K562 (cell line): ENCODE results near the gene PRRG1. TPM values are rescaled to one million over a fixed set of nuclear protein-coding genes. Genes with fewer than 3 reads are reported as not detected.

Experiments used
- JUND ChIP-seq, 2 experiments: IDR thresholded peaks; 2 replicates in 1 of 2; 3 replicates in 1 of 2; pipeline ENCODE4 v1.6.1; 2011; ENCODE audit warnings: borderline replicate concordance in 2 of 2, low read depth in 2 of 2, low read length in 2 of 2, improper control_type of control experiment in 1 of 2, missing biosample characterization in 1 of 2, missing genetic modification characterization in 1 of 2, missing genetic modification reagents in 1 of 2
- MEIS2 ChIP-seq: fragments of 450-650 bp; IDR thresholded peaks from 2 replicates; pipeline ENCODE4 v1.6.1; 2014; ENCODE audit warnings: mild to moderate bottlenecking; ENCODE audit not compliant: partially characterized antibody
- TEAD4 ChIP-seq, 2 experiments: sonication (generic) in 1 of 2; formaldehyde crosslinking in 1 of 2; IDR thresholded peaks; 2 replicates each; pipeline versions ENCODE4 v1.6.1 to v1.8.0; 2012 to 2022; ENCODE audit warnings: borderline replicate concordance in 1 of 2, inconsistent platforms in 1 of 2, low read length in 1 of 2, mild to moderate bottlenecking in 1 of 2, missing genetic modification reagents in 1 of 2
- ZNF224 ChIP-seq: sonication (generic); formaldehyde crosslinking; IDR thresholded peaks from 2 replicates; pipeline ENCODE4 v1.8.0; 2022; ENCODE audit warnings: mild to moderate bottlenecking, missing genetic modification reagents
- ZNF785 ChIP-seq: fragments of 250-450 bp; sonication (Bioruptor Pico); IDR thresholded peaks from 2 replicates; pipeline ENCODE4 v1.4.0; 2020; ENCODE audit warnings: mild to moderate bottlenecking
- ZSCAN32 ChIP-seq: fragments of 450-650 bp; formaldehyde crosslinking; IDR thresholded peaks from 2 replicates; pipeline ENCODE4 v1.4.0; 2020; ENCODE audit warnings: mild to moderate bottlenecking, moderate library complexity
- polyA plus RNA-seq, 8 experiments: library from polyadenylated mRNA; depleted of rRNA in 4 of 8; stranded (reverse) in 5 of 8; unstranded in 3 of 8; fragments of >200 nt; fragmentation: Nextera tagmentation in 2 of 8; fragmentation: Illumina TruSeq in 1 of 8; extraction: Ambion mirVana in 2 of 8; extraction: Trizol in 1 of 8; gene quantifications; 2 replicates each; pipeline versions ENCODE4 v1.2.1 to v1.2.3, GENCODE V29; 2011 to 2014; ENCODE audit warnings: inconsistent platforms in 1 of 8, missing spikeins in 1 of 8
- total RNA-seq, 7 experiments: library from RNA; depleted of rRNA in 6 of 7; stranded (reverse); fragments of >200 nt in 6 of 7; fragmentation: Illumina TruSeq in 2 of 7; extraction: Trizol in 2 of 7; gene quantifications; 2 replicates each; pipeline versions ENCODE4 v1.2.1 to v1.2.3, GENCODE V29; 2011 to 2021; ENCODE audit warnings: low replicate concordance in 1 of 7
- TF ChIP-seq, protein P1 (sequence below), 2 experiments: IDR thresholded peaks in 1 of 2; conservative IDR thresholded peaks in 1 of 2; 2 replicates each; pipeline ENCODE4 v1.6.1; 2016; ENCODE audit warnings: low read depth in 2 of 2, mild to moderate bottlenecking in 1 of 2, missing compliant biosample characterization in 1 of 2, missing genetic modification characterization in 1 of 2, moderate library complexity in 1 of 2
- TF ChIP-seq, protein P2 (sequence below), 2 experiments: fragments of 450-650 bp in 1 of 2; sonication (generic) in 1 of 2; formaldehyde crosslinking in 1 of 2; IDR thresholded peaks in 1 of 2; conservative IDR thresholded peaks in 1 of 2; 2 replicates each; pipeline versions ENCODE4 v1.6.1 to v1.8.1; 2016 to 2023; ENCODE audit warnings: mild to moderate bottlenecking in 2 of 2, moderate library complexity in 2 of 2, inconsistent platforms in 1 of 2, missing genetic modification reagents in 1 of 2

The PRRG1 gene
- total and polyA plus RNA-seq, 9 of the 15 experiments (the other 6 are each of a cell fraction or from before 2014, with no cell fraction given) = 1.7 to 11.8 (median 4.2) TPM

DNA sequence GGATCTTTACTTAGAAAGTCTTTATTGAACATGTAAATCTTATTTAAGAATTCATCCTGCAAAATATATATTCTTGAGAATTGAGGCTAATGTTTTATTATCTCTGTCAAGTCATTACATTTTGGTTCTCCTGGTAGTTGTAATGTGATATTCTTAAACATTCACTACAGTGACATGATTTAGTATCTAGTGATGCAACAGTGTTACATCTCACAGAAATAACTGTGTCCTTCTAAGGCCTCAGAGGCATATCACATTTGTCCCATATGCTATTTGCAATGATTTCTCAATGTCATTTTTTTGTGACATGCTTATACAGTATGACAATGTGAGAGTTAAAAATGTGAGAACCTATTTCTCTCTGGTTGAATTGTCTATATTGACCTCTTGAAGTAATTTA, 34.1 kb downstream of the PRRG1 start (continued):
- TF ChIP-seq, protein P1, sequence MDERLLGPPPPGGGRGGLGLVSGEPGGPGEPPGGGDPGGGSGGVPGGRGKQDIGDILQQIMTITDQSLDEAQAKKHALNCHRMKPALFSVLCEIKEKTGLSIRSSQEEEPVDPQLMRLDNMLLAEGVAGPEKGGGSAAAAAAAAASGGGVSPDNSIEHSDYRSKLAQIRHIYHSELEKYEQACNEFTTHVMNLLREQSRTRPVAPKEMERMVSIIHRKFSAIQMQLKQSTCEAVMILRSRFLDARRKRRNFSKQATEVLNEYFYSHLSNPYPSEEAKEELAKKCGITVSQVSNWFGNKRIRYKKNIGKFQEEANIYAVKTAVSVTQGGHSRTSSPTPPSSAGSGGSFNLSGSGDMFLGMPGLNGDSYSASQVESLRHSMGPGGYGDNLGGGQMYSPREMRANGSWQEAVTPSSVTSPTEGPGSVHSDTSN (CRISPR knock-in tag; IDR thresholded peaks at IDR 0.05; ENCODE audit: low read depth) = peak; percentile 59
- TF ChIP-seq, protein P1 (tag; conservative IDR thresholded peaks at IDR 0.05; ENCODE audit: low read depth) = peak; percentile 94
- 0 out of 2 replicates have a peak, but pooled peaks have one; percentile 40 for TF ChIP-seq ZSCAN32
- TF ChIP-seq ZNF785 (CRISPR knock-in tag) = no peak
- TF ChIP-seq MEIS2 = peak; percentile 99
- TF ChIP-seq ZNF224 (CRISPR knock-in tag) = no peak
- TF ChIP-seq JUND (IDR thresholded peaks at IDR 0.05; ENCODE audit: borderline replicate concordance, low read depth, low read length) = peak; percentile 42; the same call in 1 of the 2 replicates
- peak; percentile 18; the same call in 1 of the 3 replicates for TF ChIP-seq JUND (tag; IDR thresholded peaks at IDR 0.05; ENCODE audit: borderline replicate concordance, low read depth, low read length)
- TF ChIP-seq, protein P2, sequence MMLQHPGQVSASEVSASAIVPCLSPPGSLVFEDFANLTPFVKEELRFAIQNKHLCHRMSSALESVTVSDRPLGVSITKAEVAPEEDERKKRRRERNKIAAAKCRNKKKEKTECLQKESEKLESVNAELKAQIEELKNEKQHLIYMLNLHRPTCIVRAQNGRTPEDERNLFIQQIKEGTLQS (IDR thresholded peaks at IDR 0.05) = peak; percentile 89
- TF ChIP-seq, protein P2 (CRISPR knock-in tag; conservative IDR thresholded peaks at IDR 0.05) = no peak
- peak; percentile 47; the same call in 1 of the 2 replicates for TF ChIP-seq TEAD4 (IDR thresholded peaks at IDR 0.05; ENCODE audit: low read length)
- no peak for TF ChIP-seq TEAD4 (CRISPR knock-in tag; IDR thresholded peaks at IDR 0.05; ENCODE audit: borderline replicate concordance)
